HFFc6 (cell line): ENCODE results near the gene RGS12. TPM values are rescaled to one million over a fixed set of nuclear protein-coding genes. Genes with fewer than 3 reads are reported as not detected.

Source experiments
- DNase-seq: peaks from one replicate; pipeline ENCODE4 v3.0.0-alpha.2; 2018
- H3K27ac Mint-ChIP-seq: 2 replicates; pipeline ENCODE4 v1.8.0; 2020; ENCODE audit warnings: mild to moderate bottlenecking, mixed read lengths
- H3K27me3 Mint-ChIP-seq: 2 replicates; pipeline ENCODE4 v1.8.0; 2021; ENCODE audit warnings: mild to moderate bottlenecking, moderate library complexity, mixed read lengths; ENCODE audit not compliant: insufficient read depth
- H3K36me3 Mint-ChIP-seq: 2 replicates; pipeline ENCODE4 v1.8.0; 2021; ENCODE audit warnings: low read depth, mixed read lengths
- H3K4me1 Mint-ChIP-seq: 2 replicates; pipeline ENCODE4 v1.8.0; 2020; ENCODE audit warnings: low read depth, mixed read lengths
- H3K4me3 Mint-ChIP-seq: 2 replicates; pipeline ENCODE4 v1.8.0; 2020; ENCODE audit warnings: mild to moderate bottlenecking, moderate library complexity, mixed read lengths
- H3K9me3 Mint-ChIP-seq: 2 replicates; pipeline ENCODE4 v1.8.0; 2020; ENCODE audit warnings: mild to moderate bottlenecking, mixed read lengths
- total RNA-seq, 6 experiments: library from RNA; stranded (reverse); fragmentation: NEBNext Ultra II Directional; extraction: Animal tissue kit (Norgen Biotek cat#: 25700); gene quantifications; 2 replicates in 1 of 6; 3 replicates in 5 of 6; pipeline ENCODE4 v1.2.3, GENCODE V29; 2021
- TF ChIP-seq, protein P1 (sequence below): fragments of 200-600 bp; sonication (generic); IDR thresholded peaks from 2 replicates; pipeline ENCODE4 v1.5.0; 2021; ENCODE audit warnings: antibody characterized with exemption, mild to moderate bottlenecking

RGS12 gene
- total RNA-seq, 6 experiments from 2014 or later: 8.5 to 15.2 (median 12.1) TPM

DNA sequence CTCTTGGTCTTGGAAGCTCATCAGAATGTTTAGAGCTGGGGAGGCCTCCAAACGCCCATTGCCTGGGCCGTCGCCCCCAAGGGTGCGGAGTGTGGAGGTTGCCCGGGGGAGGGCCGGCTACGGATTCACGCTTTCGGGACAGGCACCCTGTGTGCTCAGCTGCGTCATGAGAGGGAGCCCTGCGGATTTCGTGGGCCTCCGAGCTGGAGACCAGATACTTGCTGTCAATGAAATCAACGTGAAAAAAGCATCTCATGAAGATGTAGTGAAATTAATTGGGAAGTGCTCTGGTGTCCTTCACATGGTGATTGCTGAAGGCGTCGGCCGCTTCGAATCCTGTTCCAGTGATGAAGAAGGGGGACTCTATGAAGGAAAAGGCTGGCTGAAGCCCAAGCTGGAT, 23.3 kb downstream of the RGS12 start:
- H3K36me3 Mint-ChIP-seq: peaks cover 8% of the 10 kb centered on the region
- H3K27me3 Mint-ChIP-seq: no peaks in the 10 kb centered on the region; the same call in 1 of the 2 replicates
- DNase-seq: no peak
- no peaks in the 10 kb centered on the region for H3K9me3 Mint-ChIP-seq
- no peak overlapping the region for H3K27ac Mint-ChIP-seq
- no peak overlapping the region for H3K4me3 Mint-ChIP-seq
- TF ChIP-seq, protein P1, sequence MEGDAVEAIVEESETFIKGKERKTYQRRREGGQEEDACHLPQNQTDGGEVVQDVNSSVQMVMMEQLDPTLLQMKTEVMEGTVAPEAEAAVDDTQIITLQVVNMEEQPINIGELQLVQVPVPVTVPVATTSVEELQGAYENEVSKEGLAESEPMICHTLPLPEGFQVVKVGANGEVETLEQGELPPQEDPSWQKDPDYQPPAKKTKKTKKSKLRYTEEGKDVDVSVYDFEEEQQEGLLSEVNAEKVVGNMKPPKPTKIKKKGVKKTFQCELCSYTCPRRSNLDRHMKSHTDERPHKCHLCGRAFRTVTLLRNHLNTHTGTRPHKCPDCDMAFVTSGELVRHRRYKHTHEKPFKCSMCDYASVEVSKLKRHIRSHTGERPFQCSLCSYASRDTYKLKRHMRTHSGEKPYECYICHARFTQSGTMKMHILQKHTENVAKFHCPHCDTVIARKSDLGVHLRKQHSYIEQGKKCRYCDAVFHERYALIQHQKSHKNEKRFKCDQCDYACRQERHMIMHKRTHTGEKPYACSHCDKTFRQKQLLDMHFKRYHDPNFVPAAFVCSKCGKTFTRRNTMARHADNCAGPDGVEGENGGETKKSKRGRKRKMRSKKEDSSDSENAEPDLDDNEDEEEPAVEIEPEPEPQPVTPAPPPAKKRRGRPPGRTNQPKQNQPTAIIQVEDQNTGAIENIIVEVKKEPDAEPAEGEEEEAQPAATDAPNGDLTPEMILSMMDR: no peak
- no peaks in the 10 kb centered on the region for H3K4me1 Mint-ChIP-seq

DNA sequence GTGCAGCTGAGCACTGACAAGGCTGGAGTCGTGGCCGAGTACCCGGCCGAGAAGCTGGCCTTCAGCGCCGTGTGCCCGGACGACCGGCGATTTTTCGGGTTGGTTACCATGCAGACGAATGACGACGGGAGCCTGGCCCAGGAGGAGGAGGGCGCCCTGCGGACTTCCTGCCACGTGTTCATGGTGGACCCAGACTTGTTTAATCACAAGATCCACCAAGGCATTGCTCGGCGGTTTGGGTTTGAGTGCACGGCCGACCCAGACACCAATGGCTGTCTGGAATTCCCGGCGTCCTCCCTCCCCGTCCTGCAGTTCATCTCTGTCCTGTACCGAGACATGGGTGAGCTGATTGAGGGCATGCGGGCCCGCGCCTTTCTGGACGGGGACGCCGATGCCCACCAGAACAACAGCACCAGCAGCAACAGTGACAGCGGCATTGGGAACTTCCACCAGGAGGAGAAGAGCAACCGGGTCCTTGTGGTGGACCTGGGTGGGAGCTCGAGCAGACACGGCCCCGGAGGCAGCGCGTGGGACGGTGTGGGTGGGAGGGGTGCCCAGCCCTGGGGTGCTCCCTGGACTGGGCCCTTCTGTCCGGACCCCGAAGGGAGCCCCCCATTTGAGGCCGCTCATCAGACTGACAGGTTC, 24.3 kb downstream of the RGS12 start:
- Mint-ChIP-seq H3K4me1 (peaks cover 7% of the 10 kb centered on the region), H3K36me3 (peaks cover 8% of the 10 kb centered on the region)
- TF ChIP-seq, protein P1: no peak

DNA sequence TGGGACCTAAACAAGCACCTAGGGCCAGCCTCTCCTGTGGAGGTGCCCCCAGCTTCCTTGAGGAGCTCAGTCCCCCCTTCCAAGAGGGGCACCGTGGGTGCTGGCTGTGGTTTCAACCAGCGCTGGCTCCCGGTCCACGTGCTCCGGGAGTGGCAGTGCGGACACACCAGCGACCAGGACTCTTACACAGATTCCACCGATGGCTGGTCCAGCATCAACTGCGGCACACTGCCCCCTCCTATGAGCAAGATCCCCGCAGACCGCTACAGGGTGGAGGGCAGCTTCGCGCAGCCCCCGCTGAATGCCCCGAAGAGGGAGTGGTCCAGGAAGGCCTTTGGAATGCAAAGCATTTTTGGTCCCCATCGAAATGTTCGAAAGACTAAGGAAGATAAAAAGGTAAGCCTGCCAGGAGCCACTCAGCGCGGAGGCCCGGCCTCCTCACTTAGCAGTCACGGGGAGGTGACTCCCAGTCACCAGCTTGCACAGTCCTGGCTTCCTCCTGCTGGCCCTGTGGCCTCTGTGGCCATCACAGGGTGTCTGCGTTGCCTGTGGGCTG, 24.9 kb downstream of the RGS12 start:
- H3K36me3 Mint-ChIP-seq: peaks cover 8% of the 10 kb centered on the region
- H3K27me3 Mint-ChIP-seq: no peaks in the 10 kb centered on the region; the same call in 1 of the 2 replicates
- H3K27ac Mint-ChIP-seq: no peak overlapping the region
- no peak for DNase-seq
- peaks cover 9% of the 10 kb centered on the region for H3K4me1 Mint-ChIP-seq
- H3K4me3 Mint-ChIP-seq: no peak overlapping the region
- H3K9me3 Mint-ChIP-seq: no peaks in the 10 kb centered on the region
- TF ChIP-seq, protein P1: no peak

More for the DNA sequence above, 24.3 kb downstream of the RGS12 start:
- no peaks in the 10 kb centered on the region for H3K9me3 Mint-ChIP-seq
- no peak for DNase-seq
- H3K27ac Mint-ChIP-seq: no peak overlapping the region
- no peak overlapping the region for H3K4me3 Mint-ChIP-seq
- no peaks in the 10 kb centered on the region; the same call in 1 of the 2 replicates for H3K27me3 Mint-ChIP-seq

DNA sequence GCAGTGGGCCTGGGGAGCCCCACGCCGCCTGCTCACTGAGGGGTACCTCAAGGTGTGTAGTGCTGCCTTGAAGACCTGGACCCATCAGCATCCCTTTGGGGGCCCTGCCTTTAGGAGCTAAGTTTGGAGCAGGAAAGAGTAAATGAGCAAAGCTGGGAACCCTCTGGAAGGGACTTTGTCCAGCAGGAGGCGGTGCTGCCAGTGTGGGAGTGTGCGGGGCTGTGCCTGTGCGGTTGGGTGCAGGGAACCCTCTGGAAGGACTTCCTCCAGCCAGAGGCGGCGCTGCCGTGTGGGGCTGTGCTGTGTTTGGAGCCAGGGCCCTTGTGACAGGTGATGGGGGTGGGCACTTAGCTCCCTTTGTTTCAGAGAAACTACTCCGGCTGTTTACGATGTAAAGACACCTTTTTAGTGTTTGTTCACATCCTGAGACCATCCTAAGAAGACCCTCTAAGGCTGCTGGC, 25.8 kb downstream of the RGS12 start:
- DNase-seq: no peak
- Mint-ChIP-seq H3K4me3 (no peak overlapping the region), H3K27me3 (no peaks in the 10 kb centered on the region; the same call in 1 of the 2 replicates), H3K27ac (no peak overlapping the region), H3K36me3 (peaks cover 10% of the 10 kb centered on the region), H3K4me1 (peaks cover 9% of the 10 kb centered on the region), H3K9me3 (no peaks in the 10 kb centered on the region)
- TF ChIP-seq, protein P1: peak; percentile 56

DNA sequence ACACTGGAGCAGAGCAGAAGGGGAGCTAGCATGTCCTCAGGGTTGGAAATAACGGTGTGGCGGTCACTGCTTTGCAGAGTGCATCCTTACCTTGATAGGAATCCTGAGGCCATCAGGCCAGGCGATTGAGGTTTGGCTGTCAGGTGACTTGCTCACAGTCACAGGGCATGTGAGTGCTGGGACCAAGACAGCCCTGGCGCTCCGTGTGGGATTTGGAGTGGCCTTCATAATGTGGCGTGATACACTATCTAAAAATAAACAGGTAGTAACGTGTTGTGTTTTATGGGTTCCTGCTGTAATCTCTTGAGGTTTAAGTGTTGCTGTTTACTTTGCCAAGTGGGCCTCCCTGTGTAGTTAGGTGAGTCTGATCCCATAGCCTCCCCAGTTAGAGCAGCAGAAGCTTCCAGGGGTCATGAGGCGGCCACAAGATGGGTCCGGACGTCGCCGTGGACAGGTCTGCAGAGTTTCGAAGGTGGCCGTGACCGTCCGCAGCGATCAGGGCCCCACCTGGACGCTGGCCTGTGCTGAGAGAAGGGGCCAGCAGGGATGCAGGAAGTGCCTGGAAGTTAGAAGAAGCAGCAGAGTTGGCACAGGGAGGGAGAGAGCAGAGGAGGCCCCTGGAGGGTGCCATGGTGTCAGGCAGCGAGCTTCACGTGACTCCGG, 27.7 kb downstream of the RGS12 start:
- Mint-ChIP-seq H3K4me3 (no peak overlapping the region), H3K9me3 (no peaks in the 10 kb centered on the region), H3K4me1 (peaks cover 9% of the 10 kb centered on the region), H3K27ac (no peak overlapping the region), H3K27me3 (no peaks in the 10 kb centered on the region; the same call in 1 of the 2 replicates), H3K36me3 (peaks cover 13% of the 10 kb centered on the region)
- DNase-seq: no peak
- TF ChIP-seq, protein P1: no peak
